Dedifferentiated amniotic fluid mesenchymal stem cell (primary cell): ENCODE measurements around the gene RMND5B.
"Not testable (repeated sequence)": the region's sequence is repeated elsewhere in the genome, so short reads cannot be mapped to it uniquely, and the experiment has no call there.

ENCODE experiments used
- DNase-seq: peaks from one replicate; pipeline ENCODE4 v3.0.0-alpha.2; 2016; ENCODE audit errors: extremely low spot score

Gene RMND5B

GRCh38 chr5:178130234-178130575, 609 bp upstream of the RMND5B start:
- not testable (repeated sequence) for DNase-seq

- DNase-seq: no peak
Observed at GRCh38 chr5:178131446-178131996, 707 bp downstream of the RMND5B start.

GRCh38 chr5:178136990-178137389, 6.2 kb downstream of the RMND5B start:
- no peak for DNase-seq

GRCh38 chr5:178137991-178138390, 7.2 kb downstream of the RMND5B start:
- no peak for DNase-seq

- no peak for DNase-seq
Observed at GRCh38 chr5:178141550-178141949, 10.7 kb downstream of the RMND5B start.

- DNase-seq: no peak
Observed at GRCh38 chr5:178142642-178143041, 11.8 kb downstream of the RMND5B start.

- no peak for DNase-seq
Observed at GRCh38 chr5:178143246-178143645, 12.4 kb downstream of the RMND5B start.

GRCh38 chr5:178143901-178144300, 13.1 kb downstream of the RMND5B start:
- no peak for DNase-seq

GRCh38 chr5:178145965-178146820, 15.4 kb downstream of the RMND5B start:
- DNase-seq: no peak

- no peak for DNase-seq
Observed at GRCh38 chr5:178147406-178147805, 16.6 kb downstream of the RMND5B start.

GRCh38 chr5:178149199-178149932, 18.6 kb downstream of the RMND5B start:
- no peak for DNase-seq

GRCh38 chr5:178150977-178151734, 20.3 kb downstream of the RMND5B start:
- DNase-seq: no peak

- DNase-seq: no peak
Observed at GRCh38 chr5:178152491-178153444, 22.0 kb downstream of the RMND5B start.

- peak; percentile 99 for DNase-seq
Observed at GRCh38 chr5:178153530-178154340, 22.9 kb downstream of the RMND5B start, which contains the start of gene NHP2. Gene NHP2 (minus strand): TSS chr5:178153885. CDS start chr5:178153817, 68 bp downstream.

GRCh38 chr5:178155065-178155464, 24.3 kb downstream of the RMND5B start:
- no peak for DNase-seq

- no peak for DNase-seq
Observed at GRCh38 chr5:178160176-178160575, 29.4 kb downstream of the RMND5B start.

- no peak for DNase-seq
Observed at GRCh38 chr5:178162481-178162880, 31.7 kb downstream of the RMND5B start.

- peak; percentile 41 for DNase-seq
Observed at GRCh38 chr5:178163772-178164735, 33.2 kb downstream of the RMND5B start.

GRCh38 chr5:178165581-178165980, 34.8 kb downstream of the RMND5B start:
- DNase-seq: no peak
